HG03095 (cell line): ENCODE measurements around the gene CNTNAP2.

Experiments
- ATAC-seq: cut with Tn5 transposase; IDR thresholded peaks from one replicate; pipeline ENCODE4 v1.9.1; 2021; ENCODE audit warnings: moderate library complexity; ENCODE audit not compliant: unreplicated experiment

Gene CNTNAP2

DNA sequence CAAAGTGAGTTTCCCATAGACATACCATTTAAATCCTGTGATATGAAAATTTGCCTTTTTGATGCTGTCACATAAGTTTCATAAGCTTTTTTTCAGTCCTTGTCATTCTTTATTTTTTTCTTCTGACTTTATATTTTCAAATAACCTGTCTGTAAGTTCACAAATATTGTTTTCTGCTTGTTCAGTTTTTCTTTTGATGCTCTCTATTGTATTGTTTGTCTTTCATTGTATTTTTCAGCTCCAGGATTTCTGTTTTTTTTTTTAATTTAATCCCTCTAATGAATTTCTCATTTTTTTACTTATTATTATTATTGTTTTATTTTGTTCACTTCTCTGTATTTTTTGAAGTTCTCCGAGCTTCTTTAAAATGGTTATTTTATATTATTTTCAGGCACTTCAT, 623.4 kb downstream of the CNTNAP2 start:
- ATAC-seq = no peak

DNA sequence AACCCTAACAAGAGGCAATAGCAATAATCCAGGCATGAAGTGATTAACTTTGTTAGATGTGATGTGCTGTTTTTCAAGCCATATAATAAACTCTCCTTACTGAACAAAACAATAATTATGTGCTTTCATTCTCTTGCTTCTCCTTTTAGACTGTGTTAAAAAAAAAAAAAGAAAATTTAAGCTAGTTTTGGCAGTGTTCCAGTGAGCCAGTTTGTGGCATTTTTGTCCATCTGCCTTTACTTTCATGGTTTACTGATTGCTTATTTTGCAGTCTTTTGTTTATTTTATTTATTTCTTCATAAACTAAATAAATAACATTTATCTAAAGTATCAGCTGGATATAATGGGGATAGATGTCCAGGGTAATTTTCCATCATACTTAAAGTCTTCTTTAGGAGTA, 625.3 kb downstream of the CNTNAP2 start:
- no peak for ATAC-seq

DNA sequence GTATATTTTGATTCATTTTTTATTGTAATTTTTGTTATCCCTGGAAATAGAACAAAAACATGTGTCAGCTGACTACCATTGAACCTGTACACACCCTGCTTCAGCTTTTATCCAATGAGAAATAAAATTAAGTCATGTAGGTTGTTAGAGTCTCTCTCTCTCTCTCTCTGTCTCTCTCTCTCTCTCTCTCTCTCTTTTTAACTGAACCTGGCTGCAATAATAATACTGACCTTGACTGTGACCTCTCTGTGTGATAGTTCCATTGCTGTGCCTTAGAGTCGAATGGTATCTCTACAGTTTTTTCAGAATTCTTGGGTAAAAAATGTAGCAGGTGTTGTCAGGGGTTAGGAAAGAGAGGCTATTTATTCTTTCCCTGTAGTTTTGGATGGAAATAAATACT, 637.8 kb downstream of the CNTNAP2 start:
- ATAC-seq = no peak

- no peak for ATAC-seq
Measured at GRCh38 chr7:146755585-146755984, 639.0 kb downstream of the CNTNAP2 start.

DNA sequence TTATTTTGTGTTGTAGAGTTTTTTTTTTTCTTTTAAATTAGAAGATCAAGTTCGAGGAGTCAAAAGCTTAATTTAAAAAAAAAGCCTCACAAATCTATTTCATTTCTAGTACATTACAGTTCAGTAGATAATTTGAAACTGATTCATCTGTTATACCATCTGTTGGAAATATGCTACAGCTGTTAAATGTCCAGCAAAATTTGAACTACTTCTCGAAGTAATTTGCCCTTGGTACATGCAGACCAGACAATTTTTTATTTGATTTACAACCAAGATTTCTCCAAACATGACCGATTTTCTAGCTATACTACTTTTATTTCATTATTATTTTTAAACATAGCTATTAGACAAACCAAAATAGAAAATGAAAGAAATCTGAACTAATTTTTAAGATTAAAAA, 647.9 kb downstream of the CNTNAP2 start:
- no peak for ATAC-seq

GRCh38 chr7:146768957-146769356, 652.4 kb downstream of the CNTNAP2 start:
- no peak for ATAC-seq

DNA sequence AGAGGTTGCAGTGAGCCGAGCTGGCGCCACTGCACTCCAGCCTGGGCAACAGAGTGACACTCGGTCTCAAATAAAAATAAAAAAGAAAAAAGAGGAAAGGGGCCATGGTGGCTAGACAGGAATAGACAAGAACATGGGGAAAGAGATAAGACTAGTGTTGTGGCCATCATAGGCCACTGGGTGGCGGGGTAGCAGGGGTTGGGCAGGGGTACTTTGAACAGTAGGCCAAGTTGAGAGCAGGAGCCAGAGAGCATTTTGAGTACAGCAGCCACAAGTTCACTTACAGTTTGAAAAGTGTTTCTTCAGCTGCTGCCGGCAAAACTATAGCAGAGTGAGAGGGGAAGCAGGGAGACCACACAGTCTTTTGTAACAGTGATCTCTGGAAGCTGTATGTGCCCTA, 656.0 kb downstream of the CNTNAP2 start:
- no peak for ATAC-seq

GRCh38 chr7:146773506-146773905, 656.9 kb downstream of the CNTNAP2 start:
- no peak for ATAC-seq

DNA sequence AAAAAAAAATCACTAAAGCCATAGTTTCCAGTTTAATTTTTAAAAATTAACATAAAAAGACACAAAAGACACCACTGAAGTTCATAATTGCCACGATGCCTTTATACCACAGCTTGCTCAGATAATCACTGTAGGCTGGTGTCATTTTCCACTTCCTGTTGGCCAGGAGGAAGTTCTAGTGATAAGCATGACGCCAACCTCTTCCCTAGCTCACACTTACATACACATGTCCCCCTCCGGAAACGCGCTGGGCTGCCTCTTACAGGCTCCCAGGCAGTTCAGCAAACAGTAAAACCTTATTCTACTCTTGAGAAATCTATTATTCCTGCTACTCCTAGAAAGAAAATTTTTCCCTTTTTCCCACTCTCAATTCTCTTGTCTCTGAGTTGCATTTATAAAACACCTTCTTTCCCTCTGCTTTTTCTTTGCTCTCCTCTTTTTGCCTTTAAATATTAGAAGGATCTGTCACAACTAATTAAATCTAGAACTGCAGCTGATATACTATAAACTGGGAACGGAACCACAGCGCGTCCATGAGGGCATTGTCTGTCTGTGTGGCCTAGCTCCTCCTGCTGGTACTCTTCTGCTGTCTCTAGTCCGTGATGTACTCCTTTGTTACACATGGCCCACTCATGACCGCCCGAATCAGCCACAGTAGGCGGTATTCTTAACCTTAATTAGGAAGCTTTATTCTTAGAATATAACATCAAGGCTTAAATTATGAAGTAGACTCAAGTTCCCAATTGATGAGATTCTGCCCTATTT, 664.9 kb downstream of the CNTNAP2 start:
- no peak for ATAC-seq

DNA sequence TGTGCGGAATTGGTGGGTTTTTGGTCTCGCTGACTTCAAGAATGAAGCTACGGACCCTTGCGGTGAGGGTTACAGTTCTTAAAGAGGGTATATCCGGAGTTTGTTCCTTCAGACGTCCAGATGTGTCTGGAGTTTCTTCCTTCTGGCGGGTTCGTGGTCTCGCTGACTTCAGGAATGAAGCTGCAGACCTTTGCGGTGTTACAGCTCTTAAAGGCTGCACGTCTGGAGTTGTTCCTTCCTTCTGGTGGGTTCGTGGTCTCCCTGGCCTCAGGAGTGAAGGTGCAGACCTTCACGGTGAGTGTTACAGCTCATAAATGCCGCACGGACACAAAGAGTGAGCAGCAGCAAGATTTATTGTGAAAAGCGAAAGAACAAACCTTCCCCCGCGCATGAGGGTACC, 670.7 kb downstream of the CNTNAP2 start:
- ATAC-seq = no peak

DNA sequence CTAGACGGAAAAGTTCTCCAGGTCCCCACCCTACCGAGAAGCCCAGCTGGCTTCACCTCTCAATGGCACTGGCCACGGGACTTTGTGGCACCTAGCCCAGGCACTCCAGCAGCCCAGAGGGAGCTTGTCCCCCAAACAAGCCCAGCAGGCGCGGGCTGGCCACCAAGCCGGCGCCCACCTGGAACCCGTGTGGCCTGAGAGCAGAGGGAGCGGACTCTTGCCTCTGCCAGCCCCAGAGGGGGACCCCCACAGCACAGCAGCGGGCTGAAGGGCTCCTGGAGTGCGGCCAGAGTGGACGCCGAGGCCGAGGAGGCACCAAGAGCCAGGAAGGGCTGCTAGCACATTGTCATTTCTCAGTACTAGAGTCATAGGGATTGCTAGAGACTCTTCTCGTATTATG, 671.4 kb downstream of the CNTNAP2 start:
- ATAC-seq = no peak

DNA sequence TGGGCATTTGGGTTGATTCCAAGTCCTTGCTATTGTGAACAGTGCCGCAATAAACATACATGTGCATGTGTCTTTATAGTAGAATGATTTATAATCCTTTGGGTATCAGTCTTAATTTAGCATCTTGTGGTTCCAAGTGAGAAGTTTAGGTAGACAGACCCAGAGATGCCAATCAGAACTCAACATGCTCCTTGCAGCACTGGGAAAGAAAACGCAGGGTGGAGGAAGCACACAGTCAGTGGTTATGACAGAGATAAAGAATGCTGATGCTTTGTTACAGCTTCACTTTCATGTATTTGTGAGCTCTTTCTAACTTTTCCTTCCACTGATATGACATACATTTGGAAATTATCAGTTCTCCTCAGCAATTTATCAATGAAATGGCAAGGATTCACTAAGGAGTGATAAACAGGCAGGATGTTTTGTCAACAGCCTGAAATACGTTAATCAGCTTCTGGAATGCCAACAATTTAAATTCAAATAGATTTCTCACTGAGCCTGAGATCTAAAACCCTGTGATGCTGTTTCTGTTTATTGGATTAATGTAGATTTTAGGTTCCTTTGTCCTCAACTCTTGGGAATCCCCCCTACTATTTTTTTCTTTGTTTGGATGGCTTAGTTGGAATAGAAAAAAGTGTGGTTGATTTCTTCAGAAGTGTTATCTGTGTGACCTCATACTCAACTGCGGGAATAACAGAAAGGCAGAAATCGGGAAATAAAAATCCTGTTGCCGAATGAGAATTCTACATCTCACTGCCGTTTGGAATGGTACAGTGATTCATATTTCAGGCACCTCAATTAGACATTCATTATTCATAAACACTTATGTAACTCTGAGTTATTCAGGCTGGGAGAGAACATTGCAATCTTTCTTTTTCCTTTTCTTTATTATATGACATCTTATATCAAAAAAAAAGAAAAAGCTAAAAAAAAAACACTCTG, 675.0 kb downstream of the CNTNAP2 start:
- ATAC-seq = no peak

GRCh38 chr7:146804620-146805019, 688.0 kb downstream of the CNTNAP2 start:
- no peak for ATAC-seq

- ATAC-seq = no peak
Measured at GRCh38 chr7:146805082-146805481, 688.5 kb downstream of the CNTNAP2 start.

GRCh38 chr7:146826329-146826728, 709.7 kb downstream of the CNTNAP2 start:
- ATAC-seq = no peak

DNA sequence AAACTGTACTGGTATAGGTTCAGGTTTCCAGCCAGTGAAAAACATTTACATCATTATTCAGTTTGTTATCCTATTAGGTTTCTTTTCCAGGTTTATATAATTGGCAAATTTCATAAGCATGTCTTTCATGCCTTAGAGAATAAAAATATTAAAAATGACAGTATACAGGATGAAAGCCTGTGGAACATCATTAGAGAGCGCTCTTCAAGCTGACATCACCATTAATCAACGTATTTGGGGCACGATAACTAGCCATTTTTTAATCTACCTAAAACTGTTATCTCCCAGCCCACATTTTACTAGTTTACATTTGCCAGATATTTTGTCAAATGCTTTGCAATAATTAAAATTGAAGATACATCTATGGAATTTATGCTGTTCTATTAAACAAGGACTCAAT, 714.1 kb downstream of the CNTNAP2 start:
- no peak for ATAC-seq

DNA sequence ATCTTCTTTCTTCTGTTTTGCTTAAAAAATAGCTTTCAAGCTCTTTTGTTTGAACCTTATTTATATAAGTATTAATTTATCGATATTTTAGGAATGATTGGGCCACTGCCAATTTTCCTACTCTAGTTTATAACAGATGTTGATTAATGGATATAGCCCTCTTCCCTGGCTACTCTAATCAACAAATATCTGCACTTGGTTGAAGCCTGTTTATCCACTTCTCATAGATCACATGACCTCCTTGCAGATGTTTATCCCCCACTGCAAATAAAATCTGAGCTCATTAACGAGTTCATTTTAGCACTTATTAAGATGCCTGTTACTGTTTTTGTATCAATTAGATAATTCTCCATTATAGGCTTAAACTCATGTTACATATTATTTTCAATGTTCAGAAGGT, 715.3 kb downstream of the CNTNAP2 start:
- ATAC-seq = no peak

GRCh38 chr7:146844405-146844804, 727.8 kb downstream of the CNTNAP2 start:
- no peak for ATAC-seq

GRCh38 chr7:146858690-146859089, 742.1 kb downstream of the CNTNAP2 start:
- ATAC-seq = no peak

DNA sequence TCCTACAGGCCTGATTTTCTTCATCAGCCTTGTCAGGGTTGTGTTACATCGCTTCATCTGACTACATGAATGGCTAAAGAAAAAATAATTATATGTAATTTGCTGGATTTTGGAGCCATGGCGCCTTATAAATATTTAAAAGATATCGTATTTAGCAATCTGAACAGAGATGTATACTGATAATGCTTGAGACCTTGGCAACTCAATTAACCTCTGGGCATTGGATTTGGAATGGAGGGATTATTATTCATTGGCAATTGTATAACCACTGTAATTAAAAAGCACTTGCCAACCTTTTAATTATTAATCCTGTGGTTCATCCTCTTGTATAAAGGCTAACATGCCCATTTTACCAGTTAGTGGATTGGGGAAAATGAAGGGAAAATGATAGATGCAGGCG, 745.1 kb downstream of the CNTNAP2 start:
- no peak for ATAC-seq

DNA sequence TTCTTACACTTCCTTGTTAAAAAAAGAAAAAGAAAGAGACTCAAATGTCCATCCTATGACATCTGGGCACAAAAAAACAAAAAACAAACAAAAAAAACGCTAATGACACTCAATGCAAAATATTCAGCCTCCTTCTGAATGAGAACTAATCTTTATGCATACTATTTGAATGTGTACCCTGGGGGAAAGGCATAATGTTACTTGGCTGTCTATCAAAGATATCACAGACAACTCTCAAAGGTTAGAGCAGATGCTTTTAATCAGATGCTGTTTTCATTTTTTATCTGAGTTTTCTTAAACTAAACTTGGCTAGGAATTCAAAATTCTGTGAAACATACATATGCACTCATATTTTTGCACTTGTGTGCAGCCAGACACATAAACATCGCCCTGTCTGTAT, 745.8 kb downstream of the CNTNAP2 start:
- no peak for ATAC-seq

GRCh38 chr7:146864644-146865043, 748.0 kb downstream of the CNTNAP2 start:
- ATAC-seq = no peak
